Fibroblast of lung (primary cell): ENCODE data around the gene FAM20C.

ENCODE experiments used
- EZH2 ChIP-seq: IDR thresholded peaks from 2 replicates; pipeline ENCODE4 v1.5.1; 2012; ENCODE audit warnings: low read length, control low read depth, mild to moderate bottlenecking; ENCODE audit errors: missing control alignments
- TF ChIP-seq, protein P1 (sequence below), 2 donors: IDR thresholded peaks in 1 of 2; conservative IDR thresholded peaks in 1 of 2; 1 replicate in 1 of 2; 2 replicates in 1 of 2; pipeline ENCODE4 v1.5.1; 2011 to 2012; ENCODE audit warnings: low read length in 2 of 2, control low read depth in 1 of 2, inconsistent platforms in 1 of 2, low read depth in 1 of 2, mild to moderate bottlenecking in 1 of 2

DNA sequence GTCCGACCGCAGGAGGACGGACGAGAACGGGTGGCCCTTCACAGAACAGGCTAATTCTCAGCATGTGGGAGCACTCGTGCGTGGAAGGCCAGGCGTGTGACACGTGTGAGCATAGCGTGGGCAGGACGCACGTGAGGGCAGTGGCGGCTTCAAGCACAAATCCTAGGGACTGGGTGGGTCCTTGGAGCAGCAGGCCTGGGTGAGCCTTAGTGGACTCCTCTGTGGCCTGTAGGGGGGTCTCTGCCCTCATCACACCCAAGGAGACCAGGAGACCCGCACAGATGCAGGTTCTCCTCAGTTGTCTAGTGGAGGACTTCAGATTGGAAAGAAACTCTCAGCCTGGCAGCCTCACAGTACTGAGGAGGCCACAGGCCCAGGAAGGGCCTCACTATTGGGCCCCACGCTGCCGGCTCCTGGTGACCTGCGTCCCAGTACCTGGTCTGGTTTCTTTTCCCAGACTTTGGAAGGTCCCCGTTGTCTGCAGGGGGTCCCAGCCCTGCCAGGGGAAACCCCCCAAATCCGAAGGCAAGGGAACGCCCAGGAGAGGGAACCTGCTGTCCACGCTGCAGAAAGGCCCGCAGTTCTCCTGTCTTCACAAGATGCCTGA lies 49.1 kb upstream of the FAM20C start:
- TF ChIP-seq, protein P1, sequence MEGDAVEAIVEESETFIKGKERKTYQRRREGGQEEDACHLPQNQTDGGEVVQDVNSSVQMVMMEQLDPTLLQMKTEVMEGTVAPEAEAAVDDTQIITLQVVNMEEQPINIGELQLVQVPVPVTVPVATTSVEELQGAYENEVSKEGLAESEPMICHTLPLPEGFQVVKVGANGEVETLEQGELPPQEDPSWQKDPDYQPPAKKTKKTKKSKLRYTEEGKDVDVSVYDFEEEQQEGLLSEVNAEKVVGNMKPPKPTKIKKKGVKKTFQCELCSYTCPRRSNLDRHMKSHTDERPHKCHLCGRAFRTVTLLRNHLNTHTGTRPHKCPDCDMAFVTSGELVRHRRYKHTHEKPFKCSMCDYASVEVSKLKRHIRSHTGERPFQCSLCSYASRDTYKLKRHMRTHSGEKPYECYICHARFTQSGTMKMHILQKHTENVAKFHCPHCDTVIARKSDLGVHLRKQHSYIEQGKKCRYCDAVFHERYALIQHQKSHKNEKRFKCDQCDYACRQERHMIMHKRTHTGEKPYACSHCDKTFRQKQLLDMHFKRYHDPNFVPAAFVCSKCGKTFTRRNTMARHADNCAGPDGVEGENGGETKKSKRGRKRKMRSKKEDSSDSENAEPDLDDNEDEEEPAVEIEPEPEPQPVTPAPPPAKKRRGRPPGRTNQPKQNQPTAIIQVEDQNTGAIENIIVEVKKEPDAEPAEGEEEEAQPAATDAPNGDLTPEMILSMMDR (conservative IDR thresholded peaks at IDR 0.05 in 1 of 2, IDR thresholded peaks at IDR 0.05 in 1 of 2; ENCODE audit: low read depth in 1 of 2, low read length in 2 of 2): no peak
- no peak for TF ChIP-seq EZH2
